Skeletal muscle cell (primary cell): Measurements from ENCODE around the gene SWI5.
A peak's percentile ranks its signal among the peaks of the same experiment; 100 is the strongest.
"Not testable (repeated sequence)": the region's sequence is repeated elsewhere in the genome, so short reads cannot be mapped to it uniquely, and the experiment has no call there.

Experiments
- DNase-seq: peaks from one replicate; pipeline ENCODE4 v3.0.0-alpha.2; 2010; ENCODE audit warnings: low read depth
- H3K4me3 ChIP-seq: 2 replicates; pipeline ENCODE4 v1.5.1; 2011; ENCODE audit warnings: low read depth, mild to moderate bottlenecking, control low read depth, low read length, moderate library complexity

SWI5 gene

GRCh38 chr9:128274245-128274644, 1.8 kb upstream of the SWI5 start:
- no peak for DNase-seq
- peak overlapping the region; percentile 99 for H3K4me3 ChIP-seq

DNA sequence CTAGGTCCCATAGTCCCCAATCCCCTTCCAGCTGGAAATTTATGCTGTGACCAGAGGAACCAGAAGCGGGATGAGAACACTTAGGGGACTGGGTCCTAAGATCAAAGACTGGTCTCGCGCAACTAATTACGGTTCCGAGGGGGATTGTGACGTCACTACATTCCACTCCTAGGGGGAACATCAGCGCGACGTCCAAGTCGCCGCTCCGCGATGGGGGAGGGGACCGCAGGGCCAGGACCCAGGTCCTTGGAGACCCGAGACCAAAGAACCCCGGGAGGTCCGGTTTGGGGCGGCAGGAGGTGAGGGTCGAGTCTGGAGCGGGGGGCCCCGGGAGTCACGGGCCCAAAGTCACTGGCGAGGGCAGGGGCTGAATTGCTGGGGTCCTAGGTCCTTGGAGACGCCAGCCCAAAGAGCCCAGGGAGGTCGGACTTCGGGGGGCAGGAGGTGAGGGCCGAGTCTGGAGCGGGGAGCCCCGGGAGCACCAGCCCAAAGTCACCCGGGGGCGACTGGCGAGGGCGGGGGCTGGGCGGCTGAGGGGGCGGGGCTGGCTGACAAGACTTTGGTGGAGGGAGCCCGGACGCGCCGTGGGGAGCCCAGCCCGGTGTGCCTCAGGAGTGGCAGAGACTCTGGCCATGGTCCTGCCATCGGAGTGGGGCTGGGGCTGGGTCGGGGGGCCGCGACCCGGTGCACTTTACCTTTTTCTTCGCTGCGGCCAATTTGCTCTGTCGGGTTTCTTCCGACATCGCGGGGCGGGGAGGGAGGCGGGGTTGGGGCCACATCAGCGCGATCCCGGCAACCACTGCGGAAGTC, 673 bp upstream of the SWI5 start, which contains the start of gene GOLGA2:
TSS of gene GOLGA2 (minus strand) at position 810 of the 810 bp plus-strand sequence. CDS start at position 779, 31 bp downstream.
- peak within 1 kb of the TSS; percentile 99 for H3K4me3 ChIP-seq
- no peak for DNase-seq

DNA sequence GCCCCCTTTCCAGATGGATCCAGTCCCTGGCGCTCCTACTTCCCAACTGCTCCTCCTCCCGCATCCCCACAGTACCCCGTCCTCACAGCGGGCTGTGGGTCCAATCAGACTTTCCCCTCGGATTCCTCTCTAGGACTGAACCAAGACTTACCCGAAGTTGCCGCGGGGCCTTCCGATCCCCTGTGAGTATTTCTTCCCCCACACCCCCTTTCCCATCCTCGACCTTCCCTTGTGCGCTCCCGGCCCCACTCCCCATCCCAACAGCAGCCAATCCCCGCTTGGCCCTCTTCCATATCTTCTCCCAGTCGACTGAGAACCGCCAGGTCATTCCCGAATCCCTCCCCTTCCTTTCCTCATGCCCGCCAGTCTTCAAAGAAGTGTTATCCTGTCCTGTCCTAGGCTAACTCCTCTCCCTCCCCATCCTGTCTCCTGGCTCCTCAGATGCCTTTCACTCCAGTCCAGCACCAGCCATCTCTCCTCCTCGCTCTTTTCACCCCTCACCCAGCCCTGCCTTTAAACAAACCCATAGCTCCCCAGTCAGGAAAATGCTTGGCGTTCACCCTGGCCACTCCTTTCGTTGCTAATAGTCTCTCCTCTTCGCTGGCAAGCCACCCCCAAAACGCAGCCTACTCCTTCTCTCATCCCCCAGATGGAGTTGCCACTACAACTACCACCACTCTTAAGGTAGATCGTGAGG, 646 bp downstream of the SWI5 start:
- peak overlapping the region; percentile 99 for H3K4me3 ChIP-seq
- DNase-seq: no peak

DNA sequence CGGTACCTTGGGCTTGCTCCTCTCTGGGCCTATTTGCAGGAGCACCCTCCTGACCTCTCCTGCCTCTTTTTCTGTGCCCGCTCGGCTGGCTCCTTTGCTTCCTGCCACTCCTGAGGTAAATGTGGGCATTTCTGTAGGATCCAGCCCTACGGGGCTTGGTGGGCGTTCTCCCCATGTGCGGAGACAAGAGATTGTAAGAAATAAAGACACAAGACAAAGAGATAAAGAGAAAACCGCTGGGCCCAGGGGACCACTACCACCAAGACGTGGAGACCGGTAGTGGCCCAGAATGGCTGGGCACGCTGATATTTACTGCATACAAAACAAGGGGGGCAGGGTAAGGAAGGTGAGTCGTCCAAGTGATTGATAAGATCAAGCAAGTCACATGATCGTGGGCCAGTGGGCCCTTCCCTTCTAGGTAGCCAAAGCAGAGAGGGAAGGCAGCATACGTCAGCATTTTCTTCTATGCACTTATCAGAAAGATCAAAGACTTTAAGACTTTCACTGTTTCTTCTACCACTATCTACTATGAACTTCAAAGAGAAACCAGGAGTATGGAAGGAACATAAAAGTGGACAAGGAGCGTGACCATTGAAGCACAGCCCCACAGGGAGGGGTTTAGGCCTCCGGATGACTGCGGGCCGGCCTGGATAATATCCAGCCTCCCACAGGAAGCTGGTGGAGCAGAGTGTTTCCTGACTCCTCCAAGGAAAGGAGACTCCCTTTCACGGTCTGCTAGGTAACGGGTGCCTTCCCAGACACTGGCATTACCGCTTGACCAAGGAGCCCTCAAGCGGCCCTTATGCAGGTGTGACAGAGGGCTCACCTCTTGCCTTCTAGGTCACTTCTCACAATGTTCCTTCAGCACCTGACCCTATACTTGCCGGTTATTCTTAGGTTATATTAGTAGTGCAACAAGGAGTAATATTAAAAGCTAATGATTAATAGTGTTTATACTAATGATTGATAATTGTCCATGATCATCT, 3.3 kb downstream of the SWI5 start:
- H3K4me3 ChIP-seq, DNase-seq: not testable (repeated sequence)

DNA sequence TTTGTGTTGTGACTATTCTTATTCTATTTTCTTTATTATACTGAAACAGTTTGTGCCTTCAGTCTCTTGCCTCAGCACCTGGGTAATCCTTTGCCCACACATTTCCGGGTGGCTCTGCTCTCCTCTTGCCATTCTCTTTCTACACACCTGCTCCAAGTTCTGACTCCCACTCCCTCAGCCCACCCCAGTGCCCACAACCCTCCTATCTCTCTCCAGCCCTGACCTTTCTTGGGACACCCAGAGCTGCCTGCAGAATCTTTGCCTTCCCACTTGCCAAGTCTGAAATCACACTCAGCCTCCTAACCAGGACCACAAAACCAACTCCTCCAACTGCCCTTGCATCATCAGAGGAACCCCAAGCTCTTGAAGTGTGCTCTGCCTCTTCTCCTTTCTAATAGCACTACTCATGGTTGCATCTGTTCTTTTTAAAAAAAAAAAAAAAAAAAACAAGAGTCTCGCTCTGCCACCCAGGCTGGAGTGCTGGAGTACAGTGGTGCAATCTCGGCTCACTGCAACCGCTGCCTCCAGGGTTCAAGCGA, 4.1 kb downstream of the SWI5 start:
- H3K4me3 ChIP-seq: no peak overlapping the region
- no peak for DNase-seq

DNA sequence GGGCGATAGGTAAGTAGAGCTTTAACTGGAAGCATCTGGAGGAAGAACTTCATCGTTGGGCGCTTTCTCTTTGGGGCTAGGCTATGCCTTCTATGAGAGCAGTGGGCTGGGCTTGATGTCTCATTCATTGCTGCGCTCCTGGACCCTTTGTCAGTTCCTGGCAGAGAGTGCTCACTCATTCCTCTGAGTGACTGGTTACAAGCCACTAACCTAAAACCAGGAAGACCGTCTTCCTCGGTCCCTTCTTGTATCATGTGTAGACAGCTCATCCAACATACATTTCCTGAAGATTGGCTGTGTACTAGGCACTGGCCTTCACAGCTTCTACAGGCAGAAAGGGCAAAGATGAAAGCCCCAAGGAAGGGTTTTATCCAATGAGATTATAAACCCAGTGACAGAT, 6.4 kb downstream of the SWI5 start:
- DNase-seq: peak; percentile 32
- no peak overlapping the region for H3K4me3 ChIP-seq

GRCh38 chr9:128285033-128285784, 9.1 kb downstream of the SWI5 start:
- H3K4me3 ChIP-seq: no peak overlapping the region
- no peak for DNase-seq

GRCh38 chr9:128286440-128286839, 10.4 kb downstream of the SWI5 start:
- H3K4me3 ChIP-seq: no peak overlapping the region
- no peak for DNase-seq

- H3K4me3 ChIP-seq: no peak overlapping the region
- no peak for DNase-seq
These were observed 12.4 kb downstream of the SWI5 start for GRCh38 chr9:128288273-128289004.

DNA sequence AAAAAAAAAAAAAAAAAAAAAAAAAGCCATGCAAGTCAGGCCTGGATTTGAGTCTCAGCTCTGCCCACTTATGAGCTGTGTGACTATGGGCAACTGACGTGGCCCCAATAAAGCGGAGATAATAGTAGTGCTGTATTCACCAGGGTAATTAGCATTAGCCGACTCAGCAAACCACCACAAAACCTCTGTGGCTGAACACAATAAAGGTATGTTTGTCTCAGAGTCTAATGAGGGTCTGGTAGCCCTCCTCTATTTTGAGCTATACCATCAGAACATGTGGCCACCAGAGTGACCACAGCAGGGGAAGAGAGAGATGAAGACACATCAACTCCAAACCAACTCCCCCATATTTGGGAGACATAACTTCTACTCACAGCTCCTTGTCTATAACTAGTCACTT, 15.9 kb downstream of the SWI5 start:
- H3K4me3 ChIP-seq: no peak overlapping the region
- DNase-seq: no peak

- no peak for DNase-seq
- no peak overlapping the region for H3K4me3 ChIP-seq
These were observed 17.0 kb downstream of the SWI5 start for GRCh38 chr9:128293091-128293490.

GRCh38 chr9:128294142-128294541, 18.1 kb downstream of the SWI5 start:
- no peak overlapping the region for H3K4me3 ChIP-seq
- no peak for DNase-seq

DNA sequence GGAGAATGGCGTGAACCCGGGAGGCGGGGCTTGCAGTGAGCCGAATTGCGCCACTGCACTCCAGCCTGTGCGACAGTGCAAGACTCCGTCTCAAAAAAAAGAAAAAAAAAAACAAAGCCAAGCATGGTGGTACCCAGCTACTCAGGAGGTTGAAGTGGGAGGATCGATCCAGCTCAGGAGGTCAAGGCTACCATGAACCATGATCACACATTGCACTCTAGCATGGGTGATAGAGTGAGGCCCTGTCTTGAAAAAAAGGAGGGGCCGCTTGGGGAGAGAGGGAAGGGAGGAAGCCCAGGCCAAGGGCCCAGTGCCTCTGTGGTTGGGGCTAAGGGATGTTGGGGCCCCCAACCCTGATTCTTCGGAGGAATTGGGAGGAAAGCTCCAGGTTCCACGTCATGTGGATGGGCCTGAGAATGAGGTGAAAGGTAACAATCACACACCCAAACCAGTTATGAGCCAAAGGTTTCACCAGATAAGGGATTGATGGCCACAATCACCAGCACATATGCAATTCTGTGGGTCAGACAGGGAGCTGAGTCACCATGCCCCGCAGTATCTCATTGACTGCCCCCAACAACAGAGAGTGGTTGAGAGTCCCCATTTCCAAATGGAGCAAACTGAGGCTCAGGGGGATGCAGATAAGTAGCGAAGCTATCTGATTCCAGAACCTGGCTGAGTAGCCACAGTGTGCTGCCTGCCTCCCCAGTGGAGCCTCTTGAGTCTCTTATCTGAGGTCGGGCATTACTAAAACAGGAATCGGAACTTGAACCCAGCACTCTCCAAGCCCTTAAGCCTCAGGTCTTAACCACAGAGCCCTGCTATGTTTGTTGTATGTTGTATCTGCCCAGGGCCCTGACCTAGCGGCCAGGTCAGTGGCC, 20.5 kb downstream of the SWI5 start:
- H3K4me3 ChIP-seq: no peak overlapping the region
- no peak for DNase-seq

GRCh38 chr9:128297221-128297773, 21.2 kb downstream of the SWI5 start:
- H3K4me3 ChIP-seq: no peak overlapping the region
- no peak for DNase-seq

DNA sequence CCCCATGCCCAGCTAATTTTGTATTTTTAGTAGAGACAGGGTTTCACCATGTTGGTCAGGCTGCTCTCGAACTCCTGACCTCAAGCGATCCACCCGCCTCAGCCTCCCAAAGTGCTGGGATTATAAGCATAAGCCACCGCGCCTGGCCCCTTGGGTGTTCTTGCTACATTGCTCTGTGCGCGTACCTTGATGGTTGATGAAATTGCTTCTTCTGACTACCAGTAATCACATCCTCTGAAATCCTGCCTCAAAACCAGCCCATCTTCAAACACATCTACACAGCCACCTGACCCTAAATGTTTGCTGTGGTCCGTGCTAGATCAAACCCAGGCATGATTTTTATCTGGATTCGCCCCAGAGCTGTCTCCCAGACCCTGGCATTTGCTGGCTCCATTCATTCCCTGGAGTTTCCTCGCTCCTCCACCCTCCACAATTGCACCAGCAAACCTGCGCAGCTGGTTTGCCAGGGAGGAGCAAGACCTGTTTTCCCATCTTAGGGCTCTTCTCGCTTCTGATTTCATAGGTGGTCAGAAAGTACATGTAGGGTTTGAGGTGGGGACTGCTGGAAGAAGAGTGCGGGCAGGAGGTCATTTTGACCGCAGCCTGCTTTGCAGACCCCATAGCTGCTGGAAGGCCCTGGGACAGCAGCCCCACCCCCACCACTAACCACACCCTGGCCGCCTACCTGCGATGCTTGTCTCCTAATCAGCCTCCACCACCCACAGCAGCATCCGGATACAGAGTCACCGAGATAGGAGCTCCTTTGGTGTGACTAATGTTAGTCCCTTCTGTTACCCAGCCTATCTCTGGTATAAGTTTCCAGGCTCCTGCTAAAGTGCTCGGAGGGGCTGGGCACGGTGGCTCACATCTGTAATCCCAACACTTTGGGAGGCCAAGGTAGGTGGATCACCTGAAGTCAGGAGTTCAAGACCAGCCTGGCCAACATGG, 22.7 kb downstream of the SWI5 start:
- DNase-seq: no peak
- H3K4me3 ChIP-seq: no peak overlapping the region
